ENCODE measurements around the gene XYLT1.

Gene XYLT1

DNA sequence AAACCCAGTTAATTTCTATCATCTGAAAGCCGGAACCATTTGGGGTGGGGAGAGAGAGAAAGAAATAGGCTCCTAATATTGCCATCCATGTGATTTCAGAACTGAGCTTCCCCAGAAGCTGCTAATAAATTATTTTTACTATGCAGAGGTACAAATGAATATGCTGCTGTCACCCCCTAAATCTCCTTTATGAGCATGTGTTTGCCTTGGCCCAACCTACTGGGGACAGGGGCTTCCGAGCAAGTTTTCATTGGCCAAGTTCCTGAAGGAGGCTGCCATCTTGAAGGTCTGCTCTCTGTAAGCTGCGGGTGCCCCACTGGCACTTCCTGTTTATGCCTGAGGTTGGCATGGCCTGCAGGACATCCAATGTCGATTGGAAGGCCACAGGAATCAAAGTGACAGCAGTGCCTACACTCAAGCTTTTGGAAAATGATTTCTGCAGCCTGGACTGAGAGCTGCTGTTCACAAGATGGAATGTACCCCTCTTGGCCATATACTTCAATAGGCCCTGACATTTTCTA, 194.7 kb downstream of the XYLT1 start:
- no peak overlapping the region for H2BK15ac ChIP-seq (ENCODE audit: low read depth, poor library complexity, severe bottlenecking)
- no peaks in the 10 kb centered on the region for H3K9me3 ChIP-seq (ENCODE audit: control insufficient read depth, low read length)
- H3K4me1 ChIP-seq (ENCODE audit: control insufficient read depth, insufficient read depth, low read depth, low read length): no peaks in the 10 kb centered on the region
- no peak overlapping the region for H3K23ac ChIP-seq (ENCODE audit: low read length in 2 of 2)
- no peak overlapping the region for H2AK5ac ChIP-seq (ENCODE audit: low read length, severe bottlenecking)
- no peak overlapping the region for H3K14ac ChIP-seq (ENCODE audit: low read length in 2 of 2)
- no peak for DNase-seq
- no peaks in the 10 kb centered on the region for H3K79me1 ChIP-seq (replicated peaks; ENCODE audit: low read length, poor library complexity, severe bottlenecking)
- H2BK12ac ChIP-seq (ENCODE audit: low read length in 2 of 2): no peak overlapping the region
- H3K18ac ChIP-seq (ENCODE audit: low read depth in 1 of 2, low read length in 2 of 2): no peak overlapping the region
- no peak overlapping the region for H4K91ac ChIP-seq (ENCODE audit: low read length)
- no peak overlapping the region for H3K4me3 ChIP-seq (ENCODE audit: insufficient read depth in 1 of 2, low read depth in 1 of 2, low read length in 2 of 2)
- no peak overlapping the region for H3K27ac ChIP-seq (ENCODE audit: low read length, poor library complexity, severe bottlenecking)
- H3K4ac ChIP-seq (ENCODE audit: low read depth in 1 of 2, low read length in 2 of 2): no peak overlapping the region
- H3K4me2 ChIP-seq (ENCODE audit: low read length, poor library complexity, severe bottlenecking): no peak overlapping the region
- H2BK5ac ChIP-seq (ENCODE audit: low read depth, low read length, poor library complexity, severe bottlenecking): no peak overlapping the region
- no peak overlapping the region for H2BK120ac ChIP-seq (ENCODE audit: low read depth, low read length)
- no peak overlapping the region for H2AFZ ChIP-seq (ENCODE audit: low read depth, low read length)
- no peak overlapping the region for H3K9ac ChIP-seq (ENCODE audit: low read length)
- H4K8ac ChIP-seq (ENCODE audit: low read length): no peak overlapping the region
- peaks cover 0 to 3% of the 10 kb centered on the region in 2 experiments for H3K36me3 ChIP-seq (ENCODE audit: control insufficient read depth in 1 of 2, insufficient read depth in 2 of 2, low read depth in 1 of 2, low read length in 2 of 2)
- WGBS: 64% methylated on average over 3 of the region's 4 CpGs
- H3K27me3 ChIP-seq (ENCODE audit: control insufficient read depth in 1 of 2, insufficient read depth in 1 of 2, low read length in 2 of 2): peaks cover 0 to 16% of the 10 kb centered on the region in 2 experiments

DNA sequence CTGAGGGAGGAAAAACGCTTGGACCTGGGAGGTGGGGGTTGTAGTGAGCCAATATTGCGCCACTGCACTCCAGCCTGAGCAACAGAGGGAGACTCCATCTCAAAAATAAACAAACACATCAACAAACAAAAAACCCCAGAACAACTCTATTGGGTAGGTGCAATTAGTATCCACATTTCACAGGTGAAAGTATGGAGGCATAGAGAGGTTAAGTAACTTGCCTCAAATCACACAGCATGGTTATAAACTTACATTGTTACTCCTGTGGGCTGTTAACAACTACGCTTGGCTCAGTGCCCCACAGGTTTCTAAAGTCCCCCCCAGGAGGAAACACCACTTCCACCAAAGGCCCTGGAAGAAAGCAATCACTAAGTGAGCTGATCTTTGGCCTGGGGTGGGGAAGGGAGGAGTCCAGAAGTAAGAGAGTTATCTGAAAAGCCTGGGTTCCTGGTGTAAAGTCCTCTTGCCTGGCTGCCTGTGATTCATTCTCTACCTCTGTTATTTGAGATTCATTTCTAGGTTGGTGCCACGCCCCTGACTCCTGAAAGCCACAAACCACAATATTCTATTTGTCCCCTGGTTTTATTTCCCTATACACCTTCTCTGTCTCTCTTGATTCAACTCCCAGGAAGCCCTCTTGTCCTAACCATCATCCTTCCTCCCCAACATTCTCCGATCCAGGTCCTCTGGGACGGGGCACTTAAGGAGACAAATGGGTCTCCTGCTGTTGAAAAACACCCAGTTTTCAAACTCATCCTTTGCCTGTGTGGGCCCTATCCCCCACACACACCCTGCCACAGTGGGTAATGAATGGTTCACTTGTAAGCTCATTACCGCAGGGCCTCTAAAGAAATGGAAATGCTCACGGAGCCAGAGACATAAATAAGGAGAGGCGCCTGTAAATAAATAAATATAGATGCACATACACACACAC, 195.4 kb downstream of the XYLT1 start:
- Histone ChIP-seq H3K4me3 (ENCODE audit: insufficient read depth in 1 of 2, low read depth in 1 of 2, low read length in 2 of 2) (no peak overlapping the region), H4K91ac (ENCODE audit: low read length) (no peak overlapping the region), H3K4me1 (ENCODE audit: control insufficient read depth, insufficient read depth, low read depth, low read length) (no peaks in the 10 kb centered on the region), H3K4me2 (ENCODE audit: low read length, poor library complexity, severe bottlenecking) (no peak overlapping the region), H3K4ac (ENCODE audit: low read depth in 1 of 2, low read length in 2 of 2) (no peak overlapping the region), H3K27me3 (ENCODE audit: control insufficient read depth in 1 of 2, insufficient read depth in 1 of 2, low read length in 2 of 2) (peaks cover 0 to 20% of the 10 kb centered on the region in 2 experiments), H2AFZ (ENCODE audit: low read depth, low read length) (no peak overlapping the region), H3K23ac (ENCODE audit: low read length in 2 of 2) (no peak overlapping the region), H2BK12ac (ENCODE audit: low read length in 2 of 2) (no peak overlapping the region), H2BK5ac (ENCODE audit: low read depth, low read length, poor library complexity, severe bottlenecking) (no peak overlapping the region), H3K79me1 (replicated peaks; ENCODE audit: low read length, poor library complexity, severe bottlenecking) (no peaks in the 10 kb centered on the region), H3K36me3 (ENCODE audit: control insufficient read depth in 1 of 2, insufficient read depth in 2 of 2, low read depth in 1 of 2, low read length in 2 of 2) (peaks cover 0 to 3% of the 10 kb centered on the region in 2 experiments), H2BK120ac (ENCODE audit: low read depth, low read length) (no peak overlapping the region), H4K8ac (ENCODE audit: low read length) (no peak overlapping the region), H3K18ac (ENCODE audit: low read depth in 1 of 2, low read length in 2 of 2) (no peak overlapping the region), H3K14ac (ENCODE audit: low read length in 2 of 2) (no peak overlapping the region), H3K27ac (ENCODE audit: low read length, poor library complexity, severe bottlenecking) (no peak overlapping the region), H2BK15ac (ENCODE audit: low read depth, poor library complexity, severe bottlenecking) (no peak overlapping the region), H3K9ac (ENCODE audit: low read length) (no peak overlapping the region), H2AK5ac (ENCODE audit: low read length, severe bottlenecking) (no peak overlapping the region), H3K9me3 (ENCODE audit: control insufficient read depth, low read length) (no peaks in the 10 kb centered on the region)
- no peak for DNase-seq
- 76% methylated on average over 4 of the region's 9 CpGs for WGBS

DNA sequence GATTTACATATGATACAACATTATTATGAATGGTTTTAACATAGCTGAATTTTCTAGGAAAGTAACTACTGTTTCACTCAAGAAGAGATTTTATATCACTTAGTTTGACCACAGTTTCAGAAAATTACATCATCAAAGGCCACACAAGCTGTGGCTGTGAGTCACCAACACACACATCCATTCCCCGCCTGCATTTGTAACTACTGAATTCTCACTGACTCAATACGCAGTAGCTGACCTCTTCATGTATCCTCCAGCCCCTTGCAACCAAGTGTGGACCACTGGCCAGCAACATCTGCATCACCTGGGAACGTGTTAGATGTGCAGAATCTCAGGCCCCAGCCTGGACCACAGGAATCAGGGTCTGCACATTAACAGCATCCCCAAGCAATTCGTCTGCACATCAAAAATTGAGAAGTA, 197.6 kb downstream of the XYLT1 start:
- H3K14ac ChIP-seq (ENCODE audit: low read length in 2 of 2): no peak overlapping the region
- no peak overlapping the region for H3K4me2 ChIP-seq (ENCODE audit: low read length, poor library complexity, severe bottlenecking)
- WGBS: 40% methylated on average over 4 of the region's 4 CpGs
- no peak overlapping the region for H3K18ac ChIP-seq (ENCODE audit: low read depth in 1 of 2, low read length in 2 of 2)
- H3K79me1 ChIP-seq (replicated peaks; ENCODE audit: low read length, poor library complexity, severe bottlenecking): no peaks in the 10 kb centered on the region
- H2BK120ac ChIP-seq (ENCODE audit: low read depth, low read length): no peak overlapping the region
- no peak overlapping the region for H4K91ac ChIP-seq (ENCODE audit: low read length)
- no peaks in the 10 kb centered on the region for H3K4me1 ChIP-seq (ENCODE audit: control insufficient read depth, insufficient read depth, low read depth, low read length)
- H3K4ac ChIP-seq (ENCODE audit: low read depth in 1 of 2, low read length in 2 of 2): no peak overlapping the region
- peaks cover 0 to 23% of the 10 kb centered on the region in 2 experiments for H3K27me3 ChIP-seq (ENCODE audit: control insufficient read depth in 1 of 2, insufficient read depth in 1 of 2, low read length in 2 of 2)
- H2BK12ac ChIP-seq (ENCODE audit: low read length in 2 of 2): no peak overlapping the region
- H2AK5ac ChIP-seq (ENCODE audit: low read length, severe bottlenecking): no peak overlapping the region
- H3K23ac ChIP-seq (ENCODE audit: low read length in 2 of 2): no peak overlapping the region
- H3K4me3 ChIP-seq (ENCODE audit: insufficient read depth in 1 of 2, low read depth in 1 of 2, low read length in 2 of 2): no peak overlapping the region
- no peaks in the 10 kb centered on the region for H3K9me3 ChIP-seq (ENCODE audit: control insufficient read depth, low read length)
- peak overlapping the region; percentile 34 for H3K9ac ChIP-seq (ENCODE audit: low read length)
- H2BK5ac ChIP-seq (ENCODE audit: low read depth, low read length, poor library complexity, severe bottlenecking): no peak overlapping the region
- peaks cover 0 to 3% of the 10 kb centered on the region in 2 experiments for H3K36me3 ChIP-seq (ENCODE audit: control insufficient read depth in 1 of 2, insufficient read depth in 2 of 2, low read depth in 1 of 2, low read length in 2 of 2)
- H4K8ac ChIP-seq (ENCODE audit: low read length): no peak overlapping the region
- no peak overlapping the region for H2AFZ ChIP-seq (ENCODE audit: low read depth, low read length)
- no peak overlapping the region for H3K27ac ChIP-seq (ENCODE audit: low read length, poor library complexity, severe bottlenecking)
- no peak for DNase-seq
- no peak overlapping the region for H2BK15ac ChIP-seq (ENCODE audit: low read depth, poor library complexity, severe bottlenecking)

DNA sequence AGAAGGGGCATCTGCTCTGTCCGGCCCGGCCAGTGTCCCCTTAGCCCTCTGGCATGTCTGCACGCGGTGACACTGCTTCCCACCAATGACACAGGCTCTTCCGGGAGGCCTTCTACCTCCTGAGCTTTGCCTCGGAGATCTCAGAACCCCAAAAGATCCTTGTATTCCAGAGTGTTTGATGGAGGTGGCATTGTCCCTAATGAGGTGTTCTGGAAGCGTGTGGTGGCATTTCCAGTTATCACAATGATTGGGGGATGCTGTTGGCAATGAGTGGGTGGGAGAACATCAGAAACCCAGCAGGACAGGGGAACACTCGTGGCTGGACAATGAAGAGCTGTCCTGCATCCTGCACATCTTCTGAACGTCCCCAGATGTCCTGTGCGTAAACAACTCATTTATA, 198.0 kb downstream of the XYLT1 start:
- Histone ChIP-seq H3K18ac (ENCODE audit: low read depth in 1 of 2, low read length in 2 of 2) (no peak overlapping the region), H2AFZ (ENCODE audit: low read depth, low read length) (no peak overlapping the region), H3K4me3 (ENCODE audit: insufficient read depth in 1 of 2, low read depth in 1 of 2, low read length in 2 of 2) (no peak overlapping the region), H3K4ac (ENCODE audit: low read depth in 1 of 2, low read length in 2 of 2) (no peak overlapping the region), H3K79me1 (replicated peaks; ENCODE audit: low read length, poor library complexity, severe bottlenecking) (no peaks in the 10 kb centered on the region), H3K4me1 (ENCODE audit: control insufficient read depth, insufficient read depth, low read depth, low read length) (no peaks in the 10 kb centered on the region), H2BK15ac (ENCODE audit: low read depth, poor library complexity, severe bottlenecking) (no peak overlapping the region), H2AK5ac (ENCODE audit: low read length, severe bottlenecking) (no peak overlapping the region), H3K9me3 (ENCODE audit: control insufficient read depth, low read length) (no peaks in the 10 kb centered on the region), H3K27ac (ENCODE audit: low read length, poor library complexity, severe bottlenecking) (no peak overlapping the region), H2BK12ac (ENCODE audit: low read length in 2 of 2) (no peak overlapping the region), H2BK5ac (ENCODE audit: low read depth, low read length, poor library complexity, severe bottlenecking) (no peak overlapping the region), H4K91ac (ENCODE audit: low read length) (no peak overlapping the region), H3K4me2 (ENCODE audit: low read length, poor library complexity, severe bottlenecking) (no peak overlapping the region), H4K8ac (ENCODE audit: low read length) (no peak overlapping the region), H3K14ac (ENCODE audit: low read length in 2 of 2) (no peak overlapping the region), H2BK120ac (ENCODE audit: low read depth, low read length) (no peak overlapping the region), H3K36me3 (ENCODE audit: control insufficient read depth in 1 of 2, insufficient read depth in 2 of 2, low read depth in 1 of 2, low read length in 2 of 2) (peaks cover 0 to 3% of the 10 kb centered on the region in 2 experiments), H3K27me3 (ENCODE audit: control insufficient read depth in 1 of 2, insufficient read depth in 1 of 2, low read length in 2 of 2) (peaks cover 0 to 23% of the 10 kb centered on the region in 2 experiments), H3K23ac (ENCODE audit: low read length in 2 of 2) (no peak overlapping the region), H3K9ac (ENCODE audit: low read length) (peak overlapping the region; percentile 34)
- DNase-seq: no peak
- 86% methylated on average over 7 of the region's 10 CpGs for WGBS

All from mesenchymal stem cell (in vitro differentiated cells and primary cell).